GM12878 (cell line): ENCODE measurements around the gene IL23R. TPM values are rescaled to one million over a fixed set of nuclear protein-coding genes. Genes with fewer than 3 reads are reported as not detected.
A peak's percentile ranks its signal among the peaks of the same experiment; 100 is the strongest.

Experiments
- BRCA1 ChIP-seq: IDR thresholded peaks from 2 replicates; pipeline ENCODE4 v1.6.1; 2011; ENCODE audit warnings: low read depth, low read length, improper control_type of control experiment
- CEBPB ChIP-seq, 2 experiments: fragments of 150-350 bp in 1 of 2; IDR thresholded peaks; 2 replicates each; pipeline ENCODE4 v1.6.1; 2012 to 2014; ENCODE audit warnings: low read depth in 2 of 2, low read length in 2 of 2, borderline replicate concordance in 1 of 2, inconsistent platforms in 1 of 2
- IKZF2 ChIP-seq, 2 experiments: fragments of 450-650 bp; IDR thresholded peaks; 2 replicates each; pipeline ENCODE4 v1.6.1; 2017; ENCODE audit warnings: mild to moderate bottlenecking in 2 of 2, moderate library complexity in 2 of 2
- JUND ChIP-seq: IDR thresholded peaks from 2 replicates; pipeline ENCODE4 v1.6.1; 2012; ENCODE audit warnings: low read depth, mild to moderate bottlenecking, low read length, improper control_type of control experiment, moderate library complexity
- MEF2B ChIP-seq: fragments of 450-650 bp; IDR thresholded peaks from 2 replicates; pipeline ENCODE4 v1.6.1; 2018; ENCODE audit warnings: mild to moderate bottlenecking, moderate library complexity; ENCODE audit not compliant: partially characterized antibody, poor library complexity, severe bottlenecking
- MTA2 ChIP-seq: fragments of 450-650 bp; IDR thresholded peaks from 2 replicates; pipeline ENCODE4 v1.6.1; 2016; ENCODE audit warnings: low read depth, mild to moderate bottlenecking, moderate library complexity
- NFXL1 ChIP-seq: fragments of 450-650 bp; IDR thresholded peaks from 2 replicates; pipeline ENCODE4 v1.6.1; 2017; ENCODE audit warnings: antibody characterized with exemption, mild to moderate bottlenecking, borderline replicate concordance
- NFYA ChIP-seq: IDR thresholded peaks from 2 replicates; pipeline ENCODE4 v1.6.1; 2011; ENCODE audit warnings: low read depth, mild to moderate bottlenecking, low read length, improper control_type of control experiment, borderline replicate concordance
- NR2C1 ChIP-seq: fragments of 450-650 bp; IDR thresholded peaks from 2 replicates; pipeline ENCODE4 v1.6.1; 2017; ENCODE audit warnings: antibody characterized with exemption, mild to moderate bottlenecking, moderate library complexity
- PAX5 ChIP-seq: IDR thresholded peaks from 2 replicates; pipeline ENCODE4 v1.6.1; 2011; ENCODE audit warnings: low read depth, low read length, borderline replicate concordance
- PKNOX1 ChIP-seq: fragments of 450-650 bp; IDR thresholded peaks from 2 replicates; pipeline ENCODE4 v1.6.1; 2016; ENCODE audit warnings: mild to moderate bottlenecking
- RUNX3 ChIP-seq: IDR thresholded peaks from 2 replicates; pipeline ENCODE4 v1.6.1; 2012; ENCODE audit warnings: low read length, inconsistent platforms
- SP1 ChIP-seq: IDR thresholded peaks from one replicate; pipeline ENCODE4 v1.6.1; 2011; ENCODE audit warnings: low read depth, low read length
- SREBF2 ChIP-seq: IDR thresholded peaks from 2 replicates; pipeline ENCODE4 v1.6.1; 2012; ENCODE audit warnings: mild to moderate bottlenecking, low read length
- WRNIP1 ChIP-seq: IDR thresholded peaks from 2 replicates; pipeline ENCODE4 v1.6.1; 2011; ENCODE audit warnings: low read depth, low read length, improper control_type of control experiment, borderline replicate concordance
- YBX1 ChIP-seq: fragments of 450-650 bp; IDR thresholded peaks from 2 replicates; pipeline ENCODE4 v1.6.1; 2016; ENCODE audit warnings: antibody characterized with exemption
- ZBTB33 ChIP-seq: fragments of 450-650 bp; IDR thresholded peaks from 2 replicates; pipeline ENCODE4 v1.6.1; 2017; ENCODE audit warnings: mild to moderate bottlenecking
- ZNF217 ChIP-seq: fragments of 450-650 bp; IDR thresholded peaks from 2 replicates; pipeline ENCODE4 v1.6.1; 2017; ENCODE audit warnings: antibody characterized with exemption, mild to moderate bottlenecking
- ZSCAN29 ChIP-seq: fragments of 450-650 bp; IDR thresholded peaks from 2 replicates; pipeline ENCODE4 v1.6.1; 2017; ENCODE audit warnings: mild to moderate bottlenecking, moderate library complexity
- polyA plus RNA-seq, 11 experiments: library from polyadenylated mRNA; depleted of rRNA in 4 of 11; unstranded in 6 of 11; stranded (reverse) in 5 of 11; fragments of >200 nt; fragmentation: Nextera tagmentation in 4 of 11; fragmentation: Illumina TruSeq in 1 of 11; extraction: Ambion mirVana in 4 of 11; extraction: Trizol in 1 of 11; gene quantifications; 1 replicate in 1 of 11; 2 replicates in 10 of 11; pipeline versions ENCODE4 v1.2.1 to v1.2.3, GENCODE V29; 2011 to 2016; ENCODE audit warnings: inconsistent platforms in 2 of 11, missing spikeins in 2 of 11, low read depth in 1 of 11
- total RNA-seq, 4 experiments: library from RNA; depleted of rRNA in 3 of 4; stranded (reverse); fragments of >200 nt in 3 of 4; fragmentation: Illumina TruSeq in 1 of 4; extraction: Trizol in 1 of 4; gene quantifications; 2 replicates each; pipeline versions ENCODE4 v1.2.1 to v1.2.3, GENCODE V29; 2013 to 2021
- TF ChIP-seq, protein P1 (sequence below): fragments of 150-350 bp; IDR thresholded peaks from 2 replicates; pipeline ENCODE4 v1.6.1; 2014; ENCODE audit warnings: mild to moderate bottlenecking, low read depth, low read length
- TF ChIP-seq, protein P2 (sequence below): IDR thresholded peaks from 2 replicates; pipeline ENCODE4 v1.6.1; 2012; ENCODE audit warnings: low read depth, low read length, improper control_type of control experiment
- TF ChIP-seq, protein P3 (sequence below): fragments of 450-650 bp; IDR thresholded peaks from 2 replicates; pipeline ENCODE4 v1.6.1; 2016; ENCODE audit warnings: mild to moderate bottlenecking, moderate library complexity, borderline replicate concordance
- TF ChIP-seq, protein P4 (sequence below): IDR thresholded peaks from 2 replicates; pipeline ENCODE4 v1.6.1; 2011; ENCODE audit warnings: low read depth, low read length, improper control_type of control experiment, borderline replicate concordance

IL23R gene
- total and polyA plus RNA-seq, 10 of the 15 experiments (the other 5 are each of a cell fraction or from before 2014, with no cell fraction given): 0.16 to 6.4 (median 0.59) TPM

DNA sequence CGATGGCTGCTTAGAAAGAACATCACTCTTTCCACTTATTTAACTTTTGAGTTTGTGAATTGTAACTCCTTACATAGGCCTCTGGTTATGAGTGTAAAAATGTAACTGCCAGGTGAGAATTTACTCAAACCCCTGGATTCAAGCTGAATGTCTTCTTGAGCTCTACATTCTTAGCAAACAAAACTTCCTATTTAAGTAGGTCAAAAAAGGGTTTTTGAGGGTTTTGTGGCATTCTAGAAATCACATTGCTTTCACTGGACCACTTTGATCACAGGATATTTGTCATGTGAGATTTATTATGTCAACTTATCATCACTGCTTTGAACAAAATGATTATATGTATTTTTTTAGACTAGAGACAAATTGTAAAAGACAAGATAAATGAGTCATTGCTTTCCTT lies 5.7 kb downstream of the IL23R start (continued):
- TF ChIP-seq NR2C1: no peak
- no peak for TF ChIP-seq SREBF2
- TF ChIP-seq IKZF2 (IDR thresholded peaks at IDR 0.05): peak in 1 of 2 experiments; percentile 66; a peak in 3 of 4 replicates
- TF ChIP-seq CEBPB (IDR thresholded peaks at IDR 0.05; ENCODE audit: borderline replicate concordance in 1 of 2, low read depth in 2 of 2, low read length in 2 of 2): peak in 1 of 2 experiments; percentile 86; a peak in 1 of 4 replicates
- no peak for TF ChIP-seq SP1
- TF ChIP-seq RUNX3: peak; percentile 100
- TF ChIP-seq, protein P1, sequence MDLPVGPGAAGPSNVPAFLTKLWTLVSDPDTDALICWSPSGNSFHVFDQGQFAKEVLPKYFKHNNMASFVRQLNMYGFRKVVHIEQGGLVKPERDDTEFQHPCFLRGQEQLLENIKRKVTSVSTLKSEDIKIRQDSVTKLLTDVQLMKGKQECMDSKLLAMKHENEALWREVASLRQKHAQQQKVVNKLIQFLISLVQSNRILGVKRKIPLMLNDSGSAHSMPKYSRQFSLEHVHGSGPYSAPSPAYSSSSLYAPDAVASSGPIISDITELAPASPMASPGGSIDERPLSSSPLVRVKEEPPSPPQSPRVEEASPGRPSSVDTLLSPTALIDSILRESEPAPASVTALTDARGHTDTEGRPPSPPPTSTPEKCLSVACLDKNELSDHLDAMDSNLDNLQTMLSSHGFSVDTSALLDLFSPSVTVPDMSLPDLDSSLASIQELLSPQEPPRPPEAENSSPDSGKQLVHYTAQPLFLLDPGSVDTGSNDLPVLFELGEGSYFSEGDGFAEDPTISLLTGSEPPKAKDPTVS: no peak
- TF ChIP-seq, protein P2, sequence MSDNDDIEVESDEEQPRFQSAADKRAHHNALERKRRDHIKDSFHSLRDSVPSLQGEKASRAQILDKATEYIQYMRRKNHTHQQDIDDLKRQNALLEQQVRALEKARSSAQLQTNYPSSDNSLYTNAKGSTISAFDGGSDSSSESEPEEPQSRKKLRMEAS: no peak
- TF ChIP-seq BRCA1: no peak
- TF ChIP-seq WRNIP1: no peak
- TF ChIP-seq MTA2: peak; percentile 81
- no peak for TF ChIP-seq PKNOX1
- no peak for TF ChIP-seq YBX1
- TF ChIP-seq JUND: no peak
- TF ChIP-seq NFYA: no peak
- TF ChIP-seq ZNF217: peak; percentile 52; the same call in 1 of the 2 replicates
- peak; percentile 48; the same call in 1 of the 2 replicates for TF ChIP-seq PAX5
- TF ChIP-seq MEF2B: no peak
- no peak for TF ChIP-seq ZBTB33
- TF ChIP-seq ZSCAN29: no peak
- no peak for TF ChIP-seq NFXL1
- TF ChIP-seq, protein P3, sequence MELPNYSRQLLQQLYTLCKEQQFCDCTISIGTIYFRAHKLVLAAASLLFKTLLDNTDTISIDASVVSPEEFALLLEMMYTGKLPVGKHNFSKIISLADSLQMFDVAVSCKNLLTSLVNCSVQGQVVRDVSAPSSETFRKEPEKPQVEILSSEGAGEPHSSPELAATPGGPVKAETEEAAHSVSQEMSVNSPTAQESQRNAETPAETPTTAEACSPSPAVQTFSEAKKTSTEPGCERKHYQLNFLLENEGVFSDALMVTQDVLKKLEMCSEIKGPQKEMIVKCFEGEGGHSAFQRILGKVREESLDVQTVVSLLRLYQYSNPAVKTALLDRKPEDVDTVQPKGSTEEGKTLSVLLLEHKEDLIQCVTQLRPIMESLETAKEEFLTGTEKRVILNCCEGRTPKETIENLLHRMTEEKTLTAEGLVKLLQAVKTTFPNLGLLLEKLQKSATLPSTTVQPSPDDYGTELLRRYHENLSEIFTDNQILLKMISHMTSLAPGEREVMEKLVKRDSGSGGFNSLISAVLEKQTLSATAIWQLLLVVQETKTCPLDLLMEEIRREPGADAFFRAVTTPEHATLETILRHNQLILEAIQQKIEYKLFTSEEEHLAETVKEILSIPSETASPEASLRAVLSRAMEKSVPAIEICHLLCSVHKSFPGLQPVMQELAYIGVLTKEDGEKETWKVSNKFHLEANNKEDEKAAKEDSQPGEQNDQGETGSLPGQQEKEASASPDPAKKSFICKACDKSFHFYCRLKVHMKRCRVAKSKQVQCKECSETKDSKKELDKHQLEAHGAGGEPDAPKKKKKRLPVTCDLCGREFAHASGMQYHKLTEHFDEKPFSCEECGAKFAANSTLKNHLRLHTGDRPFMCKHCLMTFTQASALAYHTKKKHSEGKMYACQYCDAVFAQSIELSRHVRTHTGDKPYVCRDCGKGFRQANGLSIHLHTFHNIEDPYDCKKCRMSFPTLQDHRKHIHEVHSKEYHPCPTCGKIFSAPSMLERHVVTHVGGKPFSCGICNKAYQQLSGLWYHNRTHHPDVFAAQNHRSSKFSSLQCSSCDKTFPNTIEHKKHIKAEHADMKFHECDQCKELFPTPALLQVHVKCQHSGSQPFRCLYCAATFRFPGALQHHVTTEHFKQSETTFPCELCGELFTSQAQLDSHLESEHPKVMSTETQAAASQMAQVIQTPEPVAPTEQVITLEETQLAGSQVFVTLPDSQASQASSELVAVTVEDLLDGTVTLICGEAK: no peak
- TF ChIP-seq, protein P4, sequence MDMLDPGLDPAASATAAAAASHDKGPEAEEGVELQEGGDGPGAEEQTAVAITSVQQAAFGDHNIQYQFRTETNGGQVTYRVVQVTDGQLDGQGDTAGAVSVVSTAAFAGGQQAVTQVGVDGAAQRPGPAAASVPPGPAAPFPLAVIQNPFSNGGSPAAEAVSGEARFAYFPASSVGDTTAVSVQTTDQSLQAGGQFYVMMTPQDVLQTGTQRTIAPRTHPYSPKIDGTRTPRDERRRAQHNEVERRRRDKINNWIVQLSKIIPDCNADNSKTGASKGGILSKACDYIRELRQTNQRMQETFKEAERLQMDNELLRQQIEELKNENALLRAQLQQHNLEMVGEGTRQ: no peak
